GM18873 (cell line): ENCODE measurements around the gene MPPE1.
"Not testable (repeated sequence)": the region's sequence is repeated elsewhere in the genome, so short reads cannot be mapped to it uniquely, and the experiment has no call there.

Experiments used
- ATAC-seq: cut with Tn5 transposase; IDR thresholded peaks from one replicate; pipeline ENCODE4 v1.9.1; 2021; ENCODE audit warnings: mild to moderate bottlenecking, moderate library complexity, moderate number of reproducible peaks; ENCODE audit not compliant: unreplicated experiment, low FRiP score

Gene MPPE1

DNA sequence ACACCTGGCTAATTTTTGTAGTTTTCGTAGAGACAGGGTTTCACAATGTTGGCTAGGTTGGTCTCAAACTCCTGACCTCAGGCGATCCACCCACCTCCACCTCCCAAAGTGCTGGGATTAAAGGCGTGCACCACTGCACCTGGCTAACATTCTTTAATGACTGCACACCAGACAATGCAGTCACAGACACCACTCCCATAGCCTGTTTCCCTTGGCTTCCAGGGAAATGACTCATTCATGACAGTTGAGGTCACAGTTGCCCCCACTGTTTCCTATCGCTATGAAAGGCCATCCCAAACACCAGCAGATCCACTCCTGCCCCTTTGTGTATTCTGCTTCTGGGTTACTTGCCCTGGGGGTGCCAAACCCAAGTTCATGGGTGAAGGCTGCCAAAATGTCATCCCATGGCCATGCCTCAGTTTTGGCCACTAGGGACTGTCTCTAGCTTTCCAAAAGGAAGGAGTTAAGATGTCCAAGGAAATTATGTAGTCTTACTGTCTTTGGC lies 48.2 kb downstream of the MPPE1 start:
- no peak for ATAC-seq

DNA sequence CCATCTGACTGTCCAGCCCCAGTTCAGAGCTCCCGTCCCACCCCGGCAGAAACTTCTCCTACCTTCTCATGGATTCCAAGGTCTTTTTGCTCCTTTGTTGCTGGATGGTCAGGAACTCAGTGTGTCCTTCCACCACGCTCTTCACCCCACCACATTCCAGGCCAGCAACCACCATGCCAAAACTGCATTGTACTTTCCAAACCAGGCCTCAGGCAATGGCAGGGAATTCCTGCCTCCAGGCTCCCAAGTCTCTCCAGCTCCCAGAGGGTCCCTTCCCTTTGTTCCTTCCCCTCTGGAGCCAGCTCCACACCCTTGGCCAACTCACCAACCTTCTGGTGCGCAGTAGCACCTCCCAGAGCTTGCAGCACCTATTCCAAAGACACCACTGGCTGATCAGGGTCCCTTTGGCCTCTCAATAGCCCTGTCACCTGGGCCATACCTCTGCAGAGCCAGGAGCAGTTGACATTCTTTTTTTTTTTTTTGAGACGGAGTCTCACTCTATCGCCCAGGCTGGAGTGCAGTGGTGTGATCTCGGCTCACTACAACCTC lies 48.8 kb downstream of the MPPE1 start:
- ATAC-seq = no peak

DNA sequence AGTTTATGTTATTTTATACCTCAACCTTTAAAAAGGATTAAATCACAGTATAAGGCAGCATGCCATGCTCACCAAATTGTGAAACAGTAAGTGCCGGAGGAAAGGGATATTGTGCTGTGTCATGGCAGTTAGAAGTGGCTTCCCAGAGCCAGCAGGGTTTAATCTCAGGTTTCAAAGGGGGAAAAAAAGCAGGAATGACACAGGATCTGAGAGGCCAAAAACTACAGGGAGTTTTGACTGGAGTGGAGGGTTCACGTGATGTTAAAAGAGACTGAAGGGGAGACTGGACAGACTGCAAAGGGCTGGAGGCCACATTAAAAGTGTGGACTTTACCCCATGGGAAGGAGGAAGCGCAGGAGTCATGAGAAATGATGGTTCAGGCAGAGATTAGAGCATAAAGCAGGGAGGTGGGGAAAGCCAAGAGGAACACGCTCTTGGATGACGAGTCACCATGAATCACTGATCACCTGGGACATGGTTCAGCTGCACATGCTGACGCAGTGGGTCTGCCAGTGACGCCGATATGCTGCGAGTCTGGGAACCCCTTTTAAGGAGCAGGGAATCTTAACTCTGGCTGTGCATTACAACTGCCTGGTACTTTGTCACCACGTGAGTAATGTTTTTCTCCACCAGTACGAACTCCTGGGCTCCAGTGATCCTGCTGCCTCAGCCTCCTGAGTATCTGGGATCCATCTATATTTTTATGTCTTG lies 50.8 kb downstream of the MPPE1 start:
- no peak for ATAC-seq

DNA sequence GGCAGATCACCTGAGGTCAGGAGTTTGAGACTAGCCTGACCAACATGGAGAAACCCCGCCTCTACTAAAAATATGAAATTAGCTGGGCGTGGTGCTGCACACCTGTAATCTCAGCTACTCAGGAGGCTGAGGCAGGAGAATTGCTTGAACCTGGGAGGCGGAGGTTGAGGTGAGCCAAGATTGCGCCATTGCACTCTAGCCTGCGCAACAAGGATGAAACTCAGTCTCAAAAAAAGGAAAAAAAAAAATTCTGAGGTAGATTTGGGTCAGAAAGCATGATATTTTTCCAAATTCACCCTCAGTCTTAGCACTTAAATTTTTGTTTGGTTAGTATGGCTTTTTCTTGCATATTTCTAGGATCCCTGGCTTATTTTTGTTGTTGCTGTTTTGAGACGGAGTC lies 53.6 kb downstream of the MPPE1 start:
- not testable (repeated sequence) for ATAC-seq

DNA sequence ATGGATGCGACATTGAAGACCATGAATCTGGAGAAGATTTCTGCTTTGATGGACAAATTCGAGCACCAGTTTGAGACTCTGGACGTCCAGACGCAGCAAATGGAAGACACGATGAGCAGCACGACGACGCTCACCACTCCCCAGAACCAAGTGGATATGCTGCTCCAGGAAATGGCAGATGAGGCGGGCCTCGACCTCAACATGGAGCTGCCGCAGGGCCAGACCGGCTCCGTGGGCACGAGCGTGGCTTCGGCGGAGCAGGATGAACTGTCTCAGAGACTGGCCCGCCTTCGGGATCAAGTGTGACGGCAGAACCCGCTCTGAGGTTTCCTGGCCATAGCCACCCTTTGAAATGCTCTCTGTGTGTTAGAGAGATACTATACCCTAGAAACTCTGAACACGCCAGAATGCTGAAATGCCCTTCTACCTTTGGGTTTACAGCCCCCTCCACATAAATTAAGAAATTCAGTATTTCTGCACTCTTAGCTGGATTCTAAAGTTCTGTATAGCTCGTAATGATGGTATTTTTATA lies 56.2 kb downstream of the MPPE1 start:
- no peak for ATAC-seq

DNA sequence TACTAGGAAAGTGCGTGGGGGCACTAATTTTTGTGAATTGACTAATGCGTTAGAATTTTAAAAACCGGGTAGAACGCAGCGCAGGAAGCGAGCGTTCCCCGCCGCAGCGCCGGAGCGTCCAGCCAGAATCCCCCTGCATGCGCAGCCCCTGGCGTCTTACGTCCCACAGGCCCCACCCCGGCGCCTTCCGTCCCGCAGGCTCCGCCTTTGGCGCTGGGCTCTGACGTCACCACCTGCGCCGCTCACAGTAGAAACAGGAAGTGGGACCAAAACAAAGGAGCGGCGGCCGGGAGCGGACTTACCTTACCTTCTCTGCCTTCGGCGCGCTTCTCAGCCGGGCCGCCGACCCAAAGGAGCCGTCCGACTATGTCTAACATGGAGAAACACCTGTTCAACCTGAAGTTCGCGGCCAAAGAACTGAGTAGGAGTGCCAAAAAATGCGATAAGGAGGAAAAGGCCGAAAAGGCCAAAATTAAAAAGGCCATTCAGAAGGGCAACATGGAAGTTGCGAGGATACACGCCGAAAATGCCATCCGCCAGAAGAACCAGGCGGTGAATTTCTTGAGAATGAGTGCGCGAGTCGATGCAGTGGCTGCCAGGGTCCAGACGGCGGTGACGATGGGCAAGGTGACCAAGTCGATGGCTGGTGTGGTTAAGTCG lies 56.8 kb downstream of the MPPE1 start, which contains the start of gene CHMP1B:
Gene CHMP1B, plus strand, starts transcription at position 268 of the 660 bp plus-strand sequence. Its CDS starts 99 bp downstream, at position 367.
- ATAC-seq = peak; percentile 87

DNA sequence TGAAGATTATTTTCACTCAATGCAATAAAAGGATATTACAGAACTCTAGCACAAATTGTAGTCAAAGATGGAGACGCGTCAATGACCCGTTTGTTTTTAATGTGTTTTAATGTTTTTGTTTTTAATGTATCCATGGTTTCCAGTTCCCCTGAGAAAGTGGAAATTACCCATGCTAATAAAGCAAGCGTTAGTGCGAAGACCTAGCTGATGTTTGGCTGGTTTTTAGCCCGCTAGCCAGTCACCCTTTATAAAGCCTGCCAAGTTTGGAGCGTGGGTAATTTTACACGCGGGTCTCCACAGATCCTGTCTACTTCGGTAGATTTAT lies 57.3 kb downstream of the MPPE1 start:
- ATAC-seq = no peak

DNA sequence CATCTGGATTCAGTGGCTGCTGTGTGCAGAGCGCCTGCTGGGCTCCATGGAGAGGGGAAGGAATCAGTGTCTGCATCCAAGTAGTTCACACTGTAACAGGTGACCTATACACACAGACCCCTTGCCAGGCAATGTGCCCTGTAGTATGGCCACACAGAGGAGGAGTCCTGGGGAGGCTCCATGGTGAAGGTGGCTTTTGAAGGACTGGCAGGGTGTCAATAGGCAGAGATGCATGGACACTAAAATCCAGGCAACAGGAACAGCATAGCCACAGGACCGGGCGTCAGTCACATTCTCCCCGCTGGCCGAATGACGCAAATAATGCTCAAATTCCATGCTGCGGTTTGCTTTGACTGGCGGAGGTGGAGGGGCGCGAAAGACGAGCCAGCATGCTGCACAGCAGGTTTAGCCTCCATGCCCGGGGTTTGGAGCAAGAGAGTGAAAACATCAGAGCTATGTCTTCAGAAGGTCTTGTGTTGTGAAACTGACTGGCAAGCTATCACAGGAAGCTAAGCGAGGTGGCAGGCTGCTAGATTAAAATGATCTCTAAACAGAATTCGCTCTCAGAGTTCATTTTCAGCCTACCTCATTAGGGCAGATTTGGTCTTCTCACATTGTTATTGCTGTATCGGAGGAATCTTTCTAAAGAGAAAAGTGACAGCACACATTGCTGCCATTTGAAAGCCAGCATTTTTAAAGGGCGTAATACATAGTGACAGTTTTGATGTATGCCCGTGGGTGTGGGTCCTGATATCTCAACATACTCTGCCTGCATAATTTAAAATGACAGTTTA lies 58.1 kb downstream of the MPPE1 start:
- no peak for ATAC-seq

DNA sequence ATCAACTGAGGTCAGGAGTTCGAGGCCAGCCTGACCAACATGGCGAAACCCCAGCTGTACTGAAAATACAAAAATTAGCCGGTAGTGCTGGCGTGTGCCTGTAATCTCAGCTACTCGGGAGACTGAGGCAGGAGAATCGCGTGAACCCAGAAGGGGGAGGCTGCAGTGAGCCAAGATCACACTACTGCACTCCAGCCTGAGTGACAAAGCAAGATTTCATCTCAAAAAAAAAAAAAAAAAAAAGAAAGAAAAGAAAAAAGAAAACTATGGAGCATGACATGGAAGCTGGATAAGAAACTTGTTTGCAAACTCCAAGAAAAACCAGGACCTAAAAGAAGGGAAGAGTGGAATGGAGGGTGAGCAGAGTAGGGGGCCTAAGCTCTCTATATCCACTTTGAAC lies 58.8 kb downstream of the MPPE1 start:
- no peak for ATAC-seq

DNA sequence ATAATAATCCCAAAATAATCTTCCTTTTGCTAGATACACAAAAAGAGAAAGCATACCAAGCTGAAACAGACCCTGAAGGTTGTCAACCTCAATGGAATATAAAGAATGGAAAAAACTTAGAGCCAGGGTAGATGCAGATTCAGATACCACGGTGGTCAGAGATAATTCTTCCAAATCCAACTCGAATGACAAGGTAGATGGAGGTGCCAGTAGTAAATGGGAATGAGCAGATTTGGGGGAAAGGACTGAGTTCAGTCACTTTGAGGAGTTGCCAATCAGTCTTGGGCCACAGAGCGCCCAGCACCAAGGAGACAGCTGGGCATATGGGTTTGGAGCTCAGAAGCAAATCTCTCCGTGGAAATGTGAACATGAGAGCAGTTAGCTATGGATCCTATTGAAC lies 60.3 kb downstream of the MPPE1 start:
- ATAC-seq = no peak

DNA sequence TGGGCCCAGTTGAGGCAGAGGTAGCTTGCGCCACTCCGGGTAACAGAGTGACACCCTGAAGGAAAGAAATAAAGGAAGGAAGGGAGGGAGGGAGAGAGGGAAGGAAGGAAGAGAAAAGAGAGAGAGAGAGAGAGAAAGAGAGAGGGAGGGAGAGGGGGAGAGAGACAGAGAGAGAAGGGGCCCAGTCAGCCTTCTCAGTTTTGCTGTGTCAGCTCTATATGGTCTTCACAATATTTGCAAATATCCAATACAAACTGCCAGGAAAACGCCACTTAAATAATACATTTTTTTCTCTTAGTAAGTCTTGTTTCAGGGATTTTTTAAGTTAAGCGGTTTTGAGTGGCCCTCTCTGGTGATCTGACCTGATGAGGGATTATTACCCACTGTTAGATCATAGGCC lies 62.5 kb downstream of the MPPE1 start:
- no peak for ATAC-seq

DNA sequence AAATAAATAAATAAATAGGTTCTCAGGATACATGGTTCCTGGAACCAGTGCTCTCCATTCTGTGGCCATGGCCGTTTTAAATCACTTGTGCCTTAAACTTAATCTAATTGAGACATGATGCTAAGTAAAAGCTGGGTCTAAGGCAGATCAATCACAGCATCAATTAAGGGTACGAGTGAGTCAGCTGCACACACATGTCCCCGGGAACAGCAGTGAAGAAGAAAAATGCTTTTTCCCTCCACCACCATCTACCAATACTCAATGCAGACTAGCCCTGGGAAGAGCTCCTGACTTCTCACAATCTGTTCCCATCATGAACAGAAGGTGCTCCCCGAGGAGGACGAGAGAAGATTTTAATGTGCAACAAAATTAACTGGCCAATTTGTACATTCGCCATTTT lies 63.7 kb downstream of the MPPE1 start:
- ATAC-seq = no peak

DNA sequence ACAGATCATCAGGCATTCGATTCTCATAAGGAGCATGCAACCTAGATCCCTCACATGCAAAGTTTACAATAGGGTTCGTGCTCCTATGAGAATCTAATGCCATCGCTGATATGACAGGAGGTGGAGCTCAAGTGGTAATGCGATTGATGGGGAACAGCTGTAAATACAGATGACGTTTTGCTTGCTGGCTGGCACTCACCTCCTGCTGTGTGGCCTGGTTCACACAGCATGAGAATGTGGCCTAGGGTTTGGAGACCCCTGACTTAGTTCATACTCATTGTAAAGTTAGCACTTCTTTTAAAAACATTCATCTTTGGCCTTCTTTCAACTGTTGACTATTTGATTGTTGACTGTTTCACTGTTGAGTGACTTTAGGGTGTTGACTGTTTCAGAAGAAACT lies 65.6 kb downstream of the MPPE1 start:
- no peak for ATAC-seq

DNA sequence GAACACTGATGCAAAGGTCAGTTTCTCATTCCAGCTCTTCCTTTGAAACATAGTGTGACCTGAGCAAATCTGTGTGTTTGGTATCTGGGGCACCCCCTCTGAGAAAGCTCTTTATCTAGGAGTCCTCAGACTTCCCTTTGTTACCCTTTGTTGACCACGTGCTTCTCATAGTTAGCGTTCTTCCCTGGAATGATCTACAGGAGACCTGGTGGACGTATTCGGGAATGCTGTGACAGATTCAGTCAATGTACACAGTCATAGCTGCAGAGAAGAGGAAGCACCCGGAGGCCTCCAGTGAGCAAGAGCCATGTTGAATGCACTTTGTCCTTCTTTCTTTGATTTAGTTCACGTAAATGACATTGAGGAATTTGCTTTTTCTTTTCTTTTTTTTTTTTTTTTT lies 67.6 kb downstream of the MPPE1 start:
- ATAC-seq = no peak

DNA sequence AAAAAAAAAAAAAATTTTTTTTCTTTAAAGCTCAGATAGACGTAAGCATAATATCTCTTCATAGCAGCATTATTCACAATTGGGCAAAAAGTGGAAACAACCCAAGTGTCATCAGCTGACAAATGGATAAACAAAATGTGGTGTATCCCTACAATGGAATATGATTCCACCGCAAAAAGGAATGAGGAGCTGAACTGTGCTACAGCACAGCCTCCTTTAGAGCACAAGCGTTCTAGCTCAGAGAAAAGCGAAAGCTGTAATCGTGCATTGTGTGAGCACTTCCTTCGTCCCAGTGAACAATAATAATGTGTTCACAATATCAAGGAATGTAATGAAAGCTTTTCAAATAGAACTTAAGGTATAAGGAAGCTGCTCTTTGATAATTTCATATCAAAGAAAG lies 68.6 kb downstream of the MPPE1 start:
- ATAC-seq = no peak

DNA sequence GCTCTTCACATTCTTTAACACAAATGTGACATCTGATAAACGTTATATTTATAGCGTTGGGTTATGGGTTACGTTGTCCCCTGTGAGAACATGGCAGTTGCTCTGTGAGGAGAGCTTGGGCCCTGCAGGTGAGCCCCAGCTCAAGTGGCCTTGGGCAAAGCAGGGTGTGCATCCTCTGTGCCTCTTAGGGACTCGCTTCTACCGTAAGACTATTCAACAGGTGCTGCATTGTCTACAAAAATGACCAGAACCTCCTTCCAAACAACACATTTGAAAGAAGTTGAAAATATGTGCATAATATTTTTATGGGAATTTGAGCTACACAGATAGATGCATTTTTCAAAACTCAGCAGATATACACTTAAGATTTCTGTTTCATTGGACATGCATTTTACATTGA lies 73.3 kb downstream of the MPPE1 start:
- ATAC-seq = no peak
